Peyer's patch (tissue), 4 donors: ENCODE results near the gene KCNJ6. TPM values are rescaled to one million over a fixed set of nuclear protein-coding genes. Genes with fewer than 3 reads are reported as not detected.

Experiments
- DNase-seq, 3 donors: peaks; one replicate each; pipeline ENCODE4 v3.0.0-alpha.2; 2017 to 2019
- H3K27ac ChIP-seq, 4 donors: fragments of 200-600 bp; sonication (generic); one replicate each; pipeline ENCODE4 v1.5.1; 2016 to 2019
- H3K27me3 ChIP-seq, 2 donors: fragments of 200-600 bp; sonication (generic); one replicate each; pipeline ENCODE4 v1.5.1; 2019
- H3K36me3 ChIP-seq, 3 donors: fragments of 200-600 bp; sonication (generic); one replicate each; pipeline ENCODE4 v1.5.1; 2016 to 2019
- H3K4me1 ChIP-seq, 4 donors: fragments of 200-600 bp; sonication (generic); one replicate each; pipeline ENCODE4 v1.5.1; 2016 to 2019
- H3K4me3 ChIP-seq, 4 donors: fragments of 200-600 bp; sonication (generic); 1 replicate in 3 of 4; 2 replicates in 1 of 4; pipeline ENCODE4 v1.5.1; 2016 to 2019; ENCODE audit warnings: mild to moderate bottlenecking in 1 of 4
- H3K9me3 ChIP-seq, 4 donors: fragments of 200-600 bp; sonication (generic); one replicate each; pipeline ENCODE4 v1.5.1; 2016 to 2019; ENCODE audit warnings: mild to moderate bottlenecking in 1 of 4
- POLR2A ChIP-seq, 2 donors: fragments of 450-650 bp; IDR thresholded peaks; one replicate each; pipeline ENCODE4 v1.5.1; 2017; ENCODE audit warnings: antibody characterized with exemption in 2 of 2, mild to moderate bottlenecking in 2 of 2, moderate library complexity in 2 of 2
- total RNA-seq, 4 donors: library from RNA; depleted of rRNA; stranded (reverse); fragments of >200 nt; gene quantifications; one replicate each; pipeline ENCODE4 v1.1.0, GENCODE V29; 2016
- TF ChIP-seq, protein P1 (sequence below), 6 experiments: fragments of 450-650 bp in 4 of 6; fragments of 200-600 bp in 2 of 6; sonication (generic) in 1 of 6; IDR thresholded peaks; one replicate each; pipeline ENCODE4 v1.5.1; 2017 to 2019; ENCODE audit warnings: antibody characterized with exemption in 6 of 6, mild to moderate bottlenecking in 3 of 6, moderate library complexity in 1 of 6

Gene KCNJ6
- total RNA-seq, 4 donors from 2014 or later = 0.13 to 0.83 (median 0.28) TPM

DNA sequence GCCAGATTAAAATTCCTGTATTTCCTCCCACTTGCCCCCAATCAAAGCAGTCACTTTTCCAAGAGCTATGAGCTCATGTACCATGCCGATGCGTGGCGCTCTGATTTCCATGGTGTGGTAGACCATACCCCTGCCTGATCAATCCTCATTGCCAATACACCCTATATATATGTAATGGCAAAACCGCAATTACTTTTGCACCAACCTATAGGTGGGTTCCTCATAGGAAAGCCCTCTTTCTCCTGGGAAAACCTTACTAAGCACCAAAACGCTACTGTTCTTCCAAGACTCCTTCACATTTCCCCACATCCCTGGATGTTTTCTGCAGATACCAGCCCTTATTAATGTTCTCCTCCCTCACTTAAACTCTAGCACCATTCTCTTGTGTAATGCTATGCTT lies 11.0 kb downstream of the KCNJ6 start:
- no peaks in the 10 kb centered on the region for H3K4me1 ChIP-seq
- H3K27ac ChIP-seq = no peak overlapping the region
- TF ChIP-seq POLR2A (IDR thresholded peaks at IDR 0.05) = no peak
- TF ChIP-seq, protein P1, sequence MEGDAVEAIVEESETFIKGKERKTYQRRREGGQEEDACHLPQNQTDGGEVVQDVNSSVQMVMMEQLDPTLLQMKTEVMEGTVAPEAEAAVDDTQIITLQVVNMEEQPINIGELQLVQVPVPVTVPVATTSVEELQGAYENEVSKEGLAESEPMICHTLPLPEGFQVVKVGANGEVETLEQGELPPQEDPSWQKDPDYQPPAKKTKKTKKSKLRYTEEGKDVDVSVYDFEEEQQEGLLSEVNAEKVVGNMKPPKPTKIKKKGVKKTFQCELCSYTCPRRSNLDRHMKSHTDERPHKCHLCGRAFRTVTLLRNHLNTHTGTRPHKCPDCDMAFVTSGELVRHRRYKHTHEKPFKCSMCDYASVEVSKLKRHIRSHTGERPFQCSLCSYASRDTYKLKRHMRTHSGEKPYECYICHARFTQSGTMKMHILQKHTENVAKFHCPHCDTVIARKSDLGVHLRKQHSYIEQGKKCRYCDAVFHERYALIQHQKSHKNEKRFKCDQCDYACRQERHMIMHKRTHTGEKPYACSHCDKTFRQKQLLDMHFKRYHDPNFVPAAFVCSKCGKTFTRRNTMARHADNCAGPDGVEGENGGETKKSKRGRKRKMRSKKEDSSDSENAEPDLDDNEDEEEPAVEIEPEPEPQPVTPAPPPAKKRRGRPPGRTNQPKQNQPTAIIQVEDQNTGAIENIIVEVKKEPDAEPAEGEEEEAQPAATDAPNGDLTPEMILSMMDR (IDR thresholded peaks at IDR 0.05) = no peak
- no peaks in the 10 kb centered on the region for H3K27me3 ChIP-seq
- H3K9me3 ChIP-seq = no peaks in the 10 kb centered on the region
- no peak for DNase-seq
- no peak overlapping the region for H3K4me3 ChIP-seq
- H3K36me3 ChIP-seq = no peaks in the 10 kb centered on the region

DNA sequence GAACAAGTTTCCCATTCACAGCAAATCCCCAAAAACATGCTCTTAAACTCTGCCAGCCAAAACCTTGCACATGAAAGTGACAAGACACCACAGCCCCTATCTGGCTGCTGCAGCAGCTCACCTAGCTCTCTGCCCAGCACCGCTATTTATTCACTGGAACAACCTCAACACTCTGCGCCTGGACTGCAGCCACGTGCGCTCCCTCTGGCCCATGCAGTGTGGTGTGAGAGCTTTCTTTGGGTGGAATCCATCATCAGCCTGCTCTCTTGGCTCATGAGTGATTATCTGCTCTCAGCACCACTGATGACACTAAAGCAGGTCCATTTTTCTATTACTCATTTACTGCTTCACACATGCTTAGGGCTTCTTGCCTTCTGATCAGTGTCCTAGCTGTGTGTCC lies 11.4 kb downstream of the KCNJ6 start:
- Histone ChIP-seq H3K27me3 (no peaks in the 10 kb centered on the region), H3K4me1 (no peaks in the 10 kb centered on the region), H3K4me3 (no peak overlapping the region), H3K9me3 (no peaks in the 10 kb centered on the region), H3K27ac (no peak overlapping the region), H3K36me3 (no peaks in the 10 kb centered on the region)
- TF ChIP-seq, protein P1 (IDR thresholded peaks at IDR 0.05) = no peak
- TF ChIP-seq POLR2A (IDR thresholded peaks at IDR 0.05) = no peak
- no peak for DNase-seq

DNA sequence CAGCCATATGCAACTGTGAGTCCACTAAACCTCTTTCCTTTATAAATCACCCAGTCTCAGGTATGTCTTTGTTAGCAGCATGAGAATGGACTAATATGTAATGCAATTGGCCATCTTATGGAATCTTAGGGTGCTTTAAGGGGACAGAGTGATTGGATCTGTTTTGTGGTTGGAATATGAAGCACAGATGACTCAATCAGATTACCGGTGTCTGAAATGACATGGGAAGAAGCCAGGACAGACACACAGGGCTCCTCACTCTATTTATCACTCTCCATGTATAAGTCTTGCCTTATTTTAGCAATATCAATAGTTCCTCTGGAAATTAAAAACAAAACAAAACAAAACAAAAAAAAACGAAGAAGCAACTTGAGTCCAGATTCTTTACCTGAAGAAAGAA lies 12.9 kb downstream of the KCNJ6 start:
- Histone ChIP-seq H3K27ac (no peak overlapping the region), H3K36me3 (no peaks in the 10 kb centered on the region), H3K27me3 (no peaks in the 10 kb centered on the region), H3K9me3 (no peaks in the 10 kb centered on the region), H3K4me3 (no peak overlapping the region), H3K4me1 (no peaks in the 10 kb centered on the region)
- DNase-seq = no peak
- TF ChIP-seq POLR2A (IDR thresholded peaks at IDR 0.05) = no peak
- TF ChIP-seq, protein P1 (IDR thresholded peaks at IDR 0.05) = no peak

DNA sequence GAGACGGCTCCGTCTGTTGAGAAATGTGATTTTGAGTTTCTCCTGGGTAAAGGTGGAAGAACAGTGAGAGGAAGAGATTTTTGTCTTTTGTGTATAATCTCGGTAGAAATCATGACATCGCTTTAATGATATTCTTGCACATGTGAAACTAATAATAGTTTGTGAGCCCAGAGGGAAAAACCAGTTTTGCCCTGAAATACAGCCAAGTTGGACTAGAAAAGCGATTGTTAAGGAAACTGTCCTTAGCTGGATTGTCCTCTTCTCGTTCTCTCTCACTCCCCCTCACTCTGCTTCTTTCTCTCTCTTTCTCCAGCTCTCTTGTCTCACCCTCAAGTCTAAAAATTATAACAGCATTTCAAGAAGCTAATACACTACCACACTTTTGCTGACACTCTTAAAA lies 17.1 kb downstream of the KCNJ6 start:
- no peak for TF ChIP-seq POLR2A (IDR thresholded peaks at IDR 0.05)
- TF ChIP-seq, protein P1 (IDR thresholded peaks at IDR 0.05) = no peak
- H3K27ac ChIP-seq = no peak overlapping the region
- no peaks in the 10 kb centered on the region for H3K27me3 ChIP-seq
- no peak overlapping the region for H3K4me3 ChIP-seq
- no peaks in the 10 kb centered on the region for H3K9me3 ChIP-seq
- DNase-seq = no peak
- no peaks in the 10 kb centered on the region for H3K4me1 ChIP-seq
- H3K36me3 ChIP-seq = no peaks in the 10 kb centered on the region

DNA sequence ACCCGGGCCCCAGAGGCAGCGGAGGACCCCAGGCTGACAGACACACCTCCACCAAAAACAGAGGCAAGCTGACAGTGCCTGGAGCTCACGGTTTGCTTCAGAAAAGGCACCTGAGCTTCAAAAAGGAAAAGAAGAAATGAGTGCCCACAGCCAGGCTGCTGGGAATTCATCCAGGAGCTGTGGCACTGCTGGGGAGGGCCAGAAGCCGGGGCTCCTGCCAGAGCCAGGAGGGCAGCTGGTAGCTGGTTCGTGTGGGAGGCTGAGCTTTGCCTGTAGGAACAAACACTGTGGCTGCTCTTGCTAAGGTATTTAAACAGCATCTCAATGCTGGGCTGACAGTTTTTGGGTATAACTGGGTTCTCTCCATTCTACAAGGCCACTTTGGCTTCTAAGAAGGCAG lies 19.5 kb downstream of the KCNJ6 start:
- Histone ChIP-seq H3K36me3 (no peaks in the 10 kb centered on the region), H3K27me3 (no peaks in the 10 kb centered on the region), H3K4me3 (no peak overlapping the region), H3K27ac (no peak overlapping the region), H3K9me3 (no peaks in the 10 kb centered on the region), H3K4me1 (no peaks in the 10 kb centered on the region)
- no peak for DNase-seq
- TF ChIP-seq POLR2A (IDR thresholded peaks at IDR 0.05) = no peak
- TF ChIP-seq, protein P1 (IDR thresholded peaks at IDR 0.05) = no peak

DNA sequence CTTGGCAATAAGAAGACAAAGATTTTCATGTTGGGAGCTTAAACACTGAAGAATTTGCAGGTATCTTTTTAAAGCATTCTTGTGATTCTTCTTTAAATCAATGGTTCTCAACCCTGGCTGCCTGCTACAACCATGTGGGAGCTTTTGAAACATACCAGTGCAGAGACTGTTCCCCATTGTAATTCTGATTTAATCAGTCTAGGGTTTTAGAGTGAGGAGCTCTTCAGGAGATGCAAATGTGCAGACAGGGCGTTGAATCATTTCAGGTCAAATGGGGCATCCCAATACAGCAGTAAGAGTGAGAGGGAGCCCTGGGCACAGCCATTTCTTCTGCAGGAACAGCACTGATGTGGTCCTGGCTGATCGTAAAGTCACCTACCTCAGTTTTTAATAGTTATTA lies 24.3 kb downstream of the KCNJ6 start:
- H3K4me1 ChIP-seq = no peaks in the 10 kb centered on the region
- TF ChIP-seq POLR2A (IDR thresholded peaks at IDR 0.05) = no peak
- TF ChIP-seq, protein P1 (IDR thresholded peaks at IDR 0.05) = no peak
- no peak overlapping the region for H3K27ac ChIP-seq

More for the DNA sequence above, 24.3 kb downstream of the KCNJ6 start:
- Histone ChIP-seq H3K4me3 (no peak overlapping the region), H3K36me3 (no peaks in the 10 kb centered on the region), H3K27me3 (no peaks in the 10 kb centered on the region), H3K9me3 (no peaks in the 10 kb centered on the region)
- no peak for DNase-seq
